Measurements from ENCODE around the gene ZC3H4. TPM values are rescaled to one million over a fixed set of nuclear protein-coding genes. Genes with fewer than 3 reads are reported as not detected.

Gene ZC3H4
- total RNA-seq, 1 donor from 2014 or later, result 50.3 TPM

GRCh38 chr19:47026889-47027288 lies 86.7 kb downstream of the ZC3H4 start:
- TF ChIP-seq CTCF (IDR thresholded peaks at IDR 0.05; ENCODE audit: partially characterized antibody, unreplicated experiment), result no peak
- Mint-ChIP-seq H3K27ac (ENCODE audit: unreplicated experiment) (no peak overlapping the region), H3K4me3 (ENCODE audit: unreplicated experiment) (no peak overlapping the region), H3K36me3 (ENCODE audit: unreplicated experiment) (no peaks in the 10 kb centered on the region), H3K9me3 (ENCODE audit: unreplicated experiment) (peaks cover 5% of the 10 kb centered on the region), H3K27me3 (ENCODE audit: unreplicated experiment) (peaks cover 12% of the 10 kb centered on the region), H3K4me1 (ENCODE audit: low read depth, unreplicated experiment) (no peaks in the 10 kb centered on the region)
- DNase-seq, result no peak

- Mint-ChIP-seq H3K27me3 (ENCODE audit: unreplicated experiment) (peaks cover 14% of the 10 kb centered on the region), H3K4me1 (ENCODE audit: low read depth, unreplicated experiment) (no peaks in the 10 kb centered on the region), H3K27ac (ENCODE audit: unreplicated experiment) (no peak overlapping the region), H3K9me3 (ENCODE audit: unreplicated experiment) (peaks cover 5% of the 10 kb centered on the region), H3K4me3 (ENCODE audit: unreplicated experiment) (peak overlapping the region; percentile 42), H3K36me3 (ENCODE audit: unreplicated experiment) (no peaks in the 10 kb centered on the region)
- no peak for TF ChIP-seq CTCF (IDR thresholded peaks at IDR 0.05; ENCODE audit: partially characterized antibody, unreplicated experiment)
- no peak for DNase-seq
Observed at GRCh38 chr19:47026156-47026555, 87.4 kb downstream of the ZC3H4 start.

GRCh38 chr19:47024502-47024901 lies 89.1 kb downstream of the ZC3H4 start:
- H3K27me3 Mint-ChIP-seq (ENCODE audit: unreplicated experiment), result peaks cover 12% of the 10 kb centered on the region
- H3K9me3 Mint-ChIP-seq (ENCODE audit: unreplicated experiment), result peaks cover 3% of the 10 kb centered on the region
- H3K4me3 Mint-ChIP-seq (ENCODE audit: unreplicated experiment), result no peak overlapping the region
- no peak overlapping the region for H3K27ac Mint-ChIP-seq (ENCODE audit: unreplicated experiment)
- H3K4me1 Mint-ChIP-seq (ENCODE audit: low read depth, unreplicated experiment), result no peaks in the 10 kb centered on the region
- no peaks in the 10 kb centered on the region for H3K36me3 Mint-ChIP-seq (ENCODE audit: unreplicated experiment)
- DNase-seq, result no peak
- TF ChIP-seq CTCF (IDR thresholded peaks at IDR 0.05; ENCODE audit: partially characterized antibody, unreplicated experiment), result no peak

GRCh38 chr19:47023448-47023794 lies 90.2 kb downstream of the ZC3H4 start:
- no peak for TF ChIP-seq CTCF (IDR thresholded peaks at IDR 0.05; ENCODE audit: partially characterized antibody, unreplicated experiment)
- Mint-ChIP-seq H3K27me3 (ENCODE audit: unreplicated experiment) (peaks cover 12% of the 10 kb centered on the region), H3K27ac (ENCODE audit: unreplicated experiment) (peak overlapping the region; percentile 33), H3K4me3 (ENCODE audit: unreplicated experiment) (peak overlapping the region; percentile 61), H3K36me3 (ENCODE audit: unreplicated experiment) (no peaks in the 10 kb centered on the region), H3K4me1 (ENCODE audit: low read depth, unreplicated experiment) (no peaks in the 10 kb centered on the region), H3K9me3 (ENCODE audit: unreplicated experiment) (peaks cover 3% of the 10 kb centered on the region)
- no peak for DNase-seq

- peak overlapping the region; percentile 61 for H3K4me3 Mint-ChIP-seq (ENCODE audit: unreplicated experiment)
- no peaks in the 10 kb centered on the region for H3K36me3 Mint-ChIP-seq (ENCODE audit: unreplicated experiment)
- H3K9me3 Mint-ChIP-seq (ENCODE audit: unreplicated experiment), result peaks cover 3% of the 10 kb centered on the region
- H3K27me3 Mint-ChIP-seq (ENCODE audit: unreplicated experiment), result peaks cover 12% of the 10 kb centered on the region
- H3K27ac Mint-ChIP-seq (ENCODE audit: unreplicated experiment), result peak overlapping the region; percentile 33
- DNase-seq, result no peak
- H3K4me1 Mint-ChIP-seq (ENCODE audit: low read depth, unreplicated experiment), result no peaks in the 10 kb centered on the region
- no peak for TF ChIP-seq CTCF (IDR thresholded peaks at IDR 0.05; ENCODE audit: partially characterized antibody, unreplicated experiment)
Observed at GRCh38 chr19:47022541-47023447, 90.8 kb downstream of the ZC3H4 start.
